ENCODE data around the gene VPS13D.

DNA sequence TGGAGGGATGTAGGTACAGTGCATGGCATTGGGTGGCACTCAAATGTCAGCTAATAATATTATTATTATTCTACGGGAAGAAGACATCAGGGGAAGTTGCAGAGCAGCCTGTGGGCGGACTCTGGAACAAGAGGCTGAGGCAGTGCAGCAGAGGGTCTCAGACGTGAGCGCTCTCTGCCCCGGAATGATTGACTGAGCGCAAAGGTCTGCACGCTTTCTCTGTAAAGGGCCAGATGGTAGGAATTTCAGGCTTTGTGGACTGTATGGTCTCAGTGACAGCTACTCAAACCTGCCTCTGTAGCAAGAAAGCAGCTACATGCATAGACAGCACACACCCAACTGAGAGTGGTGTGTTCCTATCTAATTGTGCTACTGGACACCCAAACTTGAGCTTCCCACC is 29.6 kb upstream of the VPS13D start:
- TF ChIP-seq POLR2A (IDR thresholded peaks at IDR 0.05), result no peak
- TF ChIP-seq, protein P1, sequence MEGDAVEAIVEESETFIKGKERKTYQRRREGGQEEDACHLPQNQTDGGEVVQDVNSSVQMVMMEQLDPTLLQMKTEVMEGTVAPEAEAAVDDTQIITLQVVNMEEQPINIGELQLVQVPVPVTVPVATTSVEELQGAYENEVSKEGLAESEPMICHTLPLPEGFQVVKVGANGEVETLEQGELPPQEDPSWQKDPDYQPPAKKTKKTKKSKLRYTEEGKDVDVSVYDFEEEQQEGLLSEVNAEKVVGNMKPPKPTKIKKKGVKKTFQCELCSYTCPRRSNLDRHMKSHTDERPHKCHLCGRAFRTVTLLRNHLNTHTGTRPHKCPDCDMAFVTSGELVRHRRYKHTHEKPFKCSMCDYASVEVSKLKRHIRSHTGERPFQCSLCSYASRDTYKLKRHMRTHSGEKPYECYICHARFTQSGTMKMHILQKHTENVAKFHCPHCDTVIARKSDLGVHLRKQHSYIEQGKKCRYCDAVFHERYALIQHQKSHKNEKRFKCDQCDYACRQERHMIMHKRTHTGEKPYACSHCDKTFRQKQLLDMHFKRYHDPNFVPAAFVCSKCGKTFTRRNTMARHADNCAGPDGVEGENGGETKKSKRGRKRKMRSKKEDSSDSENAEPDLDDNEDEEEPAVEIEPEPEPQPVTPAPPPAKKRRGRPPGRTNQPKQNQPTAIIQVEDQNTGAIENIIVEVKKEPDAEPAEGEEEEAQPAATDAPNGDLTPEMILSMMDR (IDR thresholded peaks at IDR 0.05), result no peak

Data from thyroid gland (tissue), 4 donors.